ENCODE measurements around the gene SEC11A.
A peak's percentile ranks its signal among the peaks of the same experiment; 100 is the strongest.

Gene SEC11A

DNA sequence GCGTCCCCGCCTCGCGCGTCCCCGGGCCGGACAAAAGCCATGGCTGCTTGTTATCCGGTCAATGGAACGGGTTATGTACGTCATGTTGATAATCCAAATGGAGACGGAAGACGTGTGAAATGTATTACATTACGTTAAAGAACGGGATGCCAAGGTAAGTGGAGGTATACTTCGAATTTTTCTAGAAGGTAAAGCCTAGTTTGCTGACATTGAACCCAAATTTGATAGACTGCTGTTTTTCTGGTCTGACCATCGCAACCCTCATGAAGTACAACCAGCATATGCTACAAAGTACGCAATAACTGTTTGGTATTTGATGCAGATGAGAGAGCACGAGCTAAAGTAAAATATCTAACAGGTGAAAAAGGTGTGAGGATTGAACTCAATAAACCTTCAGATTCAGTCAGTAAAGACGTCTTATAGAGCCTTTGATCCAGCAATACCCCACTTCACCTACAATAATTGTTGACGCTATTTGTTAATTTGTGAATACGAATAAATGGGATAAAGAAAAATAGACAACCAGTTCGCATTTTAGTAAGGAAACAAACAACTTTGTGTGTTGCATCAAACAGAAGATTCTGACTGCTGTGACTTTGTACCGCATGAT, 81.6 kb downstream of the SEC11A start:
- no peak for DNase-seq

- DNase-seq: peak; percentile 5
Measured at GRCh38 chr15:84633311-84634227, 82.4 kb downstream of the SEC11A start.

DNA sequence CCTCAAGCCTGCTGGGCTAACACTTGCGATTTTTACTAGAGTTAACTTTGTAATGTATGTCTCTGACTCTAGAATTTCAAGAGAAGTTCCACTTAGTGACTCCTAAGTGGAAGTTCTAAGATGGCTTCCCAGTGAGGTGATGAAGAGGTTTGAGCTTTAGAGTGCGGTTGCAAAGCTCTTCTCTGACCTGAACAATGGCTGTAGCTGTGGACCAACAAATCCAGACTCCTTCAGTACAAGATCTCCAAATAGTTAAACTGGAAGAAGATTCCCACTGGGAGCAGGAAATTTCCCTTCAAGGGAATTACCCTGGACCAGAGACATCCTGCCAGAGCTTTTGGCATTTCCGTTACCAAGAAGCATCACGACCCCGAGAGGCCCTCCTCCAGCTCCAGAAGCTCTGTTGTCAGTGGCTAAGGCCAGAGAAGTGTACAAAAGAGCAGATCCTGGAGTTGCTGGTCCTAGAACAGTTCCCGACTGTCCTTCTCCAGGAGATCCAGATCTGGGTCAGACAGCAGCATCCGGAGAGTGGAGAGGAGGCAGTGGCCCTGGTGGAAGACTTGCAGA, 84.2 kb downstream of the SEC11A start:
- DNase-seq: no peak

GRCh38 chr15:84629033-84629432, 86.9 kb downstream of the SEC11A start:
- DNase-seq: no peak

GRCh38 chr15:84625123-84625522, 90.8 kb downstream of the SEC11A start:
- DNase-seq: no peak

- no peak for DNase-seq
Measured at GRCh38 chr15:84624359-84624758, 91.6 kb downstream of the SEC11A start.

DNA sequence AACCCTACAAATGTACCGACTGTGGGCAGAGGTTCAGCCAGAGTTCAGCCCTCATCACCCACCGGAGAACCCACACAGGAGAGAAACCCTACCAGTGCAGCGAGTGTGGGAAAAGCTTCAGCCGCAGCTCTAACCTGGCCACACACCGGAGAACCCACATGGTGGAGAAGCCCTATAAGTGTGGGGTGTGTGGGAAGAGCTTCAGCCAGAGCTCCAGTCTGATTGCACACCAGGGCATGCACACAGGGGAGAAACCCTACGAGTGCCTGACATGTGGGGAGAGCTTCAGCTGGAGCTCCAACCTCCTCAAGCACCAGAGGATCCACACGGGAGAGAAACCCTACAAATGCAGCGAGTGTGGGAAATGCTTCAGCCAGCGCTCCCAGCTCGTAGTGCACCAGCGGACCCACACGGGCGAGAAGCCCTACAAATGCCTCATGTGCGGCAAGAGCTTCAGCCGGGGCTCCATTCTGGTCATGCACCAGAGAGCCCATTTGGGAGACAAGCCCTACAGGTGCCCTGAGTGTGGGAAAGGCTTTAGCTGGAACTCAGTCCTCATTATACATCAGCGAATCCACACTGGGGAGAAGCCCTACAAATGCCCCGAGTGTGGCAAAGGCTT, 94.5 kb downstream of the SEC11A start:
- DNase-seq: no peak

DNA sequence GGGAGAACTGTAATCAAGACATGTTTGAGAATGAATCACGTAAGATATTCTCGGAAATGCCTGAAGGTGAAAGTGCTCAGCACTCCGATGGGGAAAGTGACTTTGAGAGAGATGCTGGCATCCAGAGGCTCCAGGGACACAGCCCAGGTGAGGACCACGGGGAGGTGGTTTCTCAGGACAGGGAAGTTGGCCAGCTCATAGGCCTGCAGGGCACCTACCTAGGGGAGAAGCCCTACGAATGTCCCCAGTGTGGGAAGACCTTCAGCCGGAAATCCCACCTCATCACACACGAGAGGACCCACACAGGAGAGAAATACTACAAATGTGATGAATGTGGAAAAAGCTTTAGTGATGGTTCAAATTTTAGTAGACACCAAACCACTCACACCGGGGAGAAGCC, 95.3 kb downstream of the SEC11A start:
- no peak for DNase-seq

Data from NCI-H748 treated with DMSO at 0.1 percent for 48 hours (cell line).